ENCODE results near the gene LST1.

GRCh38 chr6:31634969-31635575 lies 49.0 kb downstream of the LST1 start:
- TF ChIP-seq CTCF (IDR thresholded peaks at IDR 0.05), result no peak
- TF ChIP-seq POLR2A (IDR thresholded peaks at IDR 0.05), result no peak

All from lower leg skin (tissue), 3 donors.